Measurements from ENCODE around the gene ANKZF1. TPM values are rescaled to one million over a fixed set of nuclear protein-coding genes. Genes with fewer than 3 reads are reported as not detected.

ANKZF1 gene
- total RNA-seq, 8 experiments from 2014 or later = 24.3 to 78.1 (median 48.1) TPM

DNA sequence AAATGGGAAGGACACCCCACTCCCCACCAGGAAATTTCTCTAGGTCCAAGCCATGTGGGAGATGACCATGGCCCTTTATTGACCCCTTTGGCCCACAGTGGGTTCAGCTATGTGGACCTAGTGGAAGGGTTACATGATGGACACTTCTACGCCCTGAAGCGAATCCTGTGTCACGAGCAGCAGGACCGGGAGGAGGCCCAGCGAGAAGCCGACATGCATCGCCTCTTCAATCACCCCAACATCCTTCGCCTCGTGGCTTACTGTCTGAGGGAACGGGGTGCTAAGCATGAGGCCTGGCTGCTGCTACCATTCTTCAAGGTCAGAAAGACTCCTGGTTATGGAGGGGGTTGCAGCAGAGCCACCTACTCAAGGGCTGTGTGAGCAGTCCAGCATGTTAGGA lies 17.0 kb downstream of the ANKZF1 start:
- H3K4me3 ChIP-seq = peak overlapping the region in 4 of 5 donors; percentile 62 to 93 (median 77)
- 91 to 100% (median 100%) methylated on average over 1 to 6 of the region's 10 CpGs; no CpG with 5 or more reads in 4 of the 10 experiments for WGBS, 10 experiments
- in situ Hi-C loops (cut with MboI; ENCODE audit: low pct_unique_long_range_greater_than_20kb in 2 of 9, low sequenced_read_pairs in 9 of 9, unreplicated experiment in 9 of 9) = no loop called here
- no peak for ATAC-seq (replicated peaks in 6 of 8)
- peaks cover 24 to 29% of the 10 kb centered on the region in 2 donors for H3K4me1 ChIP-seq (replicated peaks in 1 of 2)
- no peak overlapping the region for H3K27ac ChIP-seq

GRCh38 chr2:219247678-219248642 lies 18.4 kb downstream of the ANKZF1 start:
- H3K4me1 ChIP-seq (replicated peaks in 1 of 2) = peaks cover 26 to 35% of the 10 kb centered on the region in 2 donors
- H3K27ac ChIP-seq = peak overlapping the region in 1 of 2 donors; percentile 15
- whole genome bisulfite sequencing, 10 experiments = 89 to 100% (median 94%) methylated on average over 1 to 6 of the region's 17 CpGs; no CpG with 5 or more reads in 3 of the 10 experiments
- H3K4me3 ChIP-seq = no peak overlapping the region
- no peak for ATAC-seq (replicated peaks in 6 of 8)
- in situ Hi-C loops (cut with MboI; ENCODE audit: low pct_unique_long_range_greater_than_20kb in 2 of 9, low sequenced_read_pairs in 9 of 9, unreplicated experiment in 9 of 9) = no loop called here

DNA sequence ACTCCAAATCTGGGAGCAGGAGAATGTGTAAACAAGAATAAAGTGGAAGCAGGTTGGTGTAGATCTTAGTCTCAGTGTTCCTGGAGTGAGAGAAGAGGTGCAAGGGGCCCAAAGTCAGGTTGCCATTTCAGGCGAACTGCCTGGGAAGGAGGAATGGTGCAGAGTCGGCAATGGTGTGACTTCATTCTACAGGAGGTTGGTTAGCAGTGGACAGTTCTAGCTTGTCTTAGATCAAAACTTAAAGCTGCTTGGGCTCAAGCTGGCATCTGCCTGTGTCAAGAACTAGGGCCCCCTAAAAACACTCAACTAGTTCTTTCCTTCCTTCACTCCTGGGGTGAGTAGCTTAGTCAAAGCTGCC lies 19.2 kb downstream of the ANKZF1 start:
- Histone ChIP-seq H3K4me1 (replicated peaks in 1 of 2) (peaks cover 34 to 39% of the 10 kb centered on the region in 2 donors), H3K27ac (peak overlapping the region; percentile 67 to 85), H3K4me3 (peak overlapping the region in 1 of 5 donors; percentile 3)
- in situ Hi-C loops (cut with MboI; ENCODE audit: low pct_unique_long_range_greater_than_20kb in 2 of 9, low sequenced_read_pairs in 9 of 9, unreplicated experiment in 9 of 9) = no loop called here
- 0 to 83% (median 73%) methylated on average over 1 to 2 of the region's 2 CpGs; no CpG with 5 or more reads in 4 of the 10 experiments for WGBS, 10 experiments
- no peak for ATAC-seq (replicated peaks in 6 of 8)

DNA sequence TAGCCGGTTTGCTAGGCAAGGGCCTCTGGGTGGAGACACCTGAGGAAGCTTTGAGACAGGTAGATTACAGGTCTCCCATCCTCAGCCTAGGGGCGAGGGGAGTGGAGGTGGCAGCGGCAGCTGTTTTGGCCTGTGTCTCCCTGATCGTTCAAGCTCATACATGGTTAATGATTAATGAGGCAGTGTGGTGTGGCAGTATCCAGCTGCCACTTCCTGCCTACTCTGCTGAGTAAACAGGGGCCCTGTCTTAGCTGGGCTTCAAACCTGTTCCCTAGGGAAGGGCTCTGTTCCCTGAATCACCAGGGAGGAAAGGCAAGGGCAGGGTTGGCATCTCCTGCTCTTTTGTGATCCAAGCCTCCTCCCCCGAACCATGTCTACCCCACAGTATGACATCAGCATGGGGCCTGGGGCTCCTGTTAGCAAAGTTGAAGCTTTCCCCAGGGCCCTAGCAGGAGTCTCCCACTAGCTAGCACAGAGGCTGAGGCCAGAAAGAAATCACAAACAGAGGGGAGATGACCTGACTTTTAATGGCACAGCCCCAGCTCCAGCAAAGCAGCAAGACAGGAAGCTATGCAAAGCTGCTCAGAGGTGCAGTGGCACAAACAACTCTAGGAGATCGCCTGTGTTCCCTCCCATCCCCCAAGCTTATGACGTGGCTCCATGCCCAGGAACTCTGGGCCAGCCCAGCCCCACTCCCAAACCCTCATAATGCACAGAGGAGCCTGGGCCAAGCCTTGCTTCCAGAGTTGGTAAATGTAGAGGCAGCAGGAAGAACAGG lies 19.8 kb downstream of the ANKZF1 start:
- ATAC-seq (replicated peaks in 6 of 8) = peak; percentile 6 to 71 (median 58)
- WGBS, 10 experiments = 0 to 80% (median 0%) methylated on average over 1 to 2 of the region's 7 CpGs; no CpG with 5 or more reads in 5 of the 10 experiments

GRCh38 chr2:219250049-219250781 lies 20.6 kb downstream of the ANKZF1 start:
- in situ Hi-C loops (cut with MboI; ENCODE audit: low pct_unique_long_range_greater_than_20kb in 2 of 9, low sequenced_read_pairs in 9 of 9, unreplicated experiment in 9 of 9) = no loop called here
- Histone ChIP-seq H3K4me3 (no peak overlapping the region), H3K4me1 (replicated peaks in 1 of 2) (peaks cover 28 to 37% of the 10 kb centered on the region in 2 donors), H3K27ac (peak overlapping the region; percentile 67 to 85)
- 60 to 95% (median 81%) methylated on average over 2 to 14 of the region's 22 CpGs for WGBS, 10 experiments
- ATAC-seq (replicated peaks in 6 of 8) = no peak

More for the DNA sequence above, 19.8 kb downstream of the ANKZF1 start:
- peaks cover 32 to 38% of the 10 kb centered on the region in 2 donors for H3K4me1 ChIP-seq (replicated peaks in 1 of 2)
- H3K4me3 ChIP-seq = peak overlapping the region in 2 of 5 donors; percentile 1 to 3
- H3K27ac ChIP-seq = peak overlapping the region; percentile 67 to 85
- in situ Hi-C loops (cut with MboI; ENCODE audit: low pct_unique_long_range_greater_than_20kb in 2 of 9, low sequenced_read_pairs in 9 of 9, unreplicated experiment in 9 of 9) = no loop called here

- H3K4me1 ChIP-seq (replicated peaks in 1 of 2) = peaks cover 22 to 29% of the 10 kb centered on the region in 2 donors
- in situ Hi-C loops (cut with MboI; ENCODE audit: low pct_unique_long_range_greater_than_20kb in 2 of 9, low sequenced_read_pairs in 9 of 9, unreplicated experiment in 9 of 9) = no loop called here
- no peak overlapping the region for H3K27ac ChIP-seq
- no peak for ATAC-seq (replicated peaks in 6 of 8)
- no peak overlapping the region for H3K4me3 ChIP-seq
- 50 to 90% (median 79%) methylated on average over 1 to 6 of the region's 6 CpGs; no CpG with 5 or more reads in 6 of the 10 experiments for WGBS, 10 experiments
These were observed 22.1 kb downstream of the ANKZF1 start for GRCh38 chr2:219251656-219252055.

- no peak for ATAC-seq (replicated peaks in 6 of 8)
- in situ Hi-C loops (cut with MboI; ENCODE audit: low pct_unique_long_range_greater_than_20kb in 2 of 9, low sequenced_read_pairs in 9 of 9, unreplicated experiment in 9 of 9) = no loop called here
- WGBS, 10 experiments = 30 to 38% methylated on average over 1 to 2 of the region's 5 CpGs; no CpG with 5 or more reads in 8 of the 10 experiments
- Histone ChIP-seq H3K4me3 (peak overlapping the region in 1 of 5 donors; percentile 51), H3K27ac (no peak overlapping the region), H3K4me1 (replicated peaks in 1 of 2) (peaks cover 21 to 28% of the 10 kb centered on the region in 2 donors)
These were observed 22.5 kb downstream of the ANKZF1 start for GRCh38 chr2:219252084-219252483.

- 3 to 80% (median 13%) methylated on average over 1 to 7 of the region's 9 CpGs; no CpG with 5 or more reads in 7 of the 10 experiments for WGBS, 10 experiments
- in situ Hi-C loops (cut with MboI; ENCODE audit: low pct_unique_long_range_greater_than_20kb in 2 of 9, low sequenced_read_pairs in 9 of 9, unreplicated experiment in 9 of 9) = no loop called here
- Histone ChIP-seq H3K4me3 (peak overlapping the region in 4 of 5 donors; percentile 10 to 51 (median 34)), H3K4me1 (replicated peaks in 1 of 2) (peaks cover 21 to 28% of the 10 kb centered on the region in 2 donors), H3K27ac (no peak overlapping the region)
- ATAC-seq (replicated peaks in 6 of 8) = no peak
These were observed 22.9 kb downstream of the ANKZF1 start for GRCh38 chr2:219252570-219252899.

GRCh38 chr2:219252900-219253752 lies 23.5 kb downstream of the ANKZF1 start, which contains the start of gene TUBA4B:
Gene TUBA4B (plus strand): TSS chr2:219253243. CDS start chr2:219253408, 165 bp downstream.
- Histone ChIP-seq H3K27ac (no peak within 1 kb of the TSS), H3K4me1 (replicated peaks in 1 of 2) (peaks cover 21 to 28% of the 10 kb centered on the region in 2 donors), H3K4me3 (peak within 1 kb of the TSS; percentile 23 to 51 (median 30))
- 0 to 7% (median 3%) methylated on average over 1 to 7 of the region's 49 CpGs; no CpG with 5 or more reads in 6 of the 10 experiments for WGBS, 10 experiments
- in situ Hi-C loops (cut with MboI; ENCODE audit: low pct_unique_long_range_greater_than_20kb in 2 of 9, low sequenced_read_pairs in 9 of 9, unreplicated experiment in 9 of 9) = no loop called here
- peak in 7 of 8 experiments; percentile 1 to 30 (median 13) for ATAC-seq (replicated peaks in 6 of 8)

- ATAC-seq (replicated peaks in 6 of 8) = peak; percentile 37 to 84 (median 64)
- 0% methylated on average over 3 to 6 of the region's 76 CpGs; no CpG with 5 or more reads in 7 of the 10 experiments for WGBS, 10 experiments
- Histone ChIP-seq H3K4me3 (peak within 1 kb of the TSS; percentile 23 to 51 (median 30)), H3K27ac (no peak within 1 kb of the TSS), H3K4me1 (replicated peaks in 1 of 2) (peaks cover 17 to 25% of the 10 kb centered on the region in 2 donors)
- in situ Hi-C loops (cut with MboI; ENCODE audit: low pct_unique_long_range_greater_than_20kb in 2 of 9, low sequenced_read_pairs in 9 of 9, unreplicated experiment in 9 of 9) = no loop called here
These were observed 24.4 kb downstream of the ANKZF1 start, which contains the start of gene TUBA4A for GRCh38 chr2:219253753-219254589. Gene TUBA4A (minus strand): TSS chr2:219253918. CDS start chr2:219253858, 60 bp downstream.
